ENCODE measurements around the gene SLC5A2.

DNA sequence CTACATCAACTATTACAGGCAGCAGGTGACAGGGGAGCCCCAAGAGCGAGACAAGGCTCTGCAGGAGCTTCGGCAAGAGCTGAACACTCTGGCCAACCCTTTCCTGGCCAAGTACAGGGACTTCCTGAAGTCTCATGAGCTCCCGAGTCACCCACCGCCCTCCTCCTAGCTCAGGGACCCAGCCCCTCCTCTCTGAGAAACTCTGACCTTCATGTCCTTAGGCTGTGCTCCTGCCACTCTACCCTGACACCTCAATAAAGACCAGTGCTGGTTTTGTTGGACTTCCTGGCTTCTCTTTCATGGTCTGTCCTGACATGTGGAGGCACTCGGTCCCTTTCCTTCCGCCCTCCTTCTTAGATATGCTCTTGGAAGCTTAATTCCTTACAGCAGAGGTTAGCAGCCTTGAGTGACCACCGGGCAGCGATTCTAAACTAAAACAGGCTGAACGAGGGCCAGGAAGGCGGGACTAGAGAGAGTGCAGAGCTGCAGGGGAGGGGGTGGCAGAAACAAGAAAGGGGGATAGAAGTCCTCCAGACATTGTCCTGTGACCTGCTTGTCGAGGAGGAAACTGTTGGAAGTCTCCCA, 45.7 kb downstream of the SLC5A2 start:
- no peak for TF ChIP-seq GATA2 (IDR thresholded peaks at IDR 0.05; ENCODE audit: low read depth, low read length)
- TF ChIP-seq GATA3 (IDR thresholded peaks at IDR 0.05; ENCODE audit: low read depth, low read length) = no peak

All from SH-SY5Y (cell line).